NCI-H2227 (cell line): ENCODE data around the gene RHO.
"Not testable (repeated sequence)": the region's sequence is repeated elsewhere in the genome, so short reads cannot be mapped to it uniquely, and the experiment has no call there.

ENCODE experiments used
- DNase-seq: peaks from one replicate; lab custom pipeline; 2025; ENCODE audit not compliant: unreplicated experiment; lab: John Stamatoyannopoulos, UW

Gene RHO

DNA sequence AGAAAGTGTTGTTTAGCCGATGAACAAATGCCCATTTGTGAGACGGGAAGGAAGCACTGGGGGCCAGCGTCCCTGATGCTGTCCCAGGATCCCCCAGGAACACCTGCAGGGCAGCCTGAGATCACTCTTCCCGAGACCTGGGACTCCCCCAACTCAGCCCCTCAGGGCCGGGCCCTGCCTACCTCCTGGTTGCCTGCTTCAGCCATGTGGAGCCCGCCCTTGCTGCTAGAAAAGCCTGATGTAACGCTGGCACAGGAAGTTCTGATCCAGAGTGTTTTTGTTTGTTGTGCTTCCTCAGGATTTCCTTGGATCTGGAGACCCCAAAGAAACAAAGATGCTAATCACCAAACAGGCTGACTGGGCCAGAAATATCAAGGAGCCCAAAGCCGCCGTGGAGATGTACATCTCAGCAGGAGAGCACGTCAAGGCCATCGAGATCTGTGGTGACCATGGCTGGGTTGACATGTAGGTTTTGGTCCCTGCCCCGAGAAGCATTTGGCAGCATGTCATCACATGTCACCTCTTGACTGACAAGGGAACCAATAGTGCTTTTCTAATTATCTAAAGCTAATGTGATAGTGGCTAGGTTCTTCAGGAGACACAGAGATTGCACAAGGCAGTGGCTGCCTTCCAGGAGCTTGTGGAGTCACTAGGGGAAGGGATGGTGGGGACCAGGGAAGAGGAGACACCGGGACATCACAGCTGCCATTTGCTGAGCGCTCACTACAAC is 28.7 kb upstream of the RHO start:
- not testable (repeated sequence) for DNase-seq

- no peak for DNase-seq
Measured at GRCh38 chr3:129500334-129500658, 28.1 kb upstream of the RHO start.

DNA sequence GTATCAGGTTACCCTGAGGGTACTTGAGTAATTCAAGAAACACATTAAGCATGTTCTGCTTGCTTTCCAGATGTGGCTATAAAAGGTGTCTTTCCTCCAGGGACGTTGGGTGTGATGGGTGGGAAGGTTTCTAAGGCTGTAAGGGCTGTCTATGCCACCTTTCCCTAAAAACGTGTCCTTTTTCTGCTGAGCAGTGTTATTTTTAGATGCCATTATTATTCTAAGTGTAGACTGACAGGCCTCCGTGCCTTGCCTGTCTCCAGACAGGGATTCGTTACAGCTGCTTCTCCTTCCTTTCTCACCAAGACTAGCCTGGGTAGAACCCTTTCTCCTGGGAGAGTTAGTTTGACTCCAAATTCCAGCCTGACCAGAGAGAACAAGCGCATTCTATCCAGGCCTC is 26.8 kb upstream of the RHO start:
- no peak for DNase-seq

DNA sequence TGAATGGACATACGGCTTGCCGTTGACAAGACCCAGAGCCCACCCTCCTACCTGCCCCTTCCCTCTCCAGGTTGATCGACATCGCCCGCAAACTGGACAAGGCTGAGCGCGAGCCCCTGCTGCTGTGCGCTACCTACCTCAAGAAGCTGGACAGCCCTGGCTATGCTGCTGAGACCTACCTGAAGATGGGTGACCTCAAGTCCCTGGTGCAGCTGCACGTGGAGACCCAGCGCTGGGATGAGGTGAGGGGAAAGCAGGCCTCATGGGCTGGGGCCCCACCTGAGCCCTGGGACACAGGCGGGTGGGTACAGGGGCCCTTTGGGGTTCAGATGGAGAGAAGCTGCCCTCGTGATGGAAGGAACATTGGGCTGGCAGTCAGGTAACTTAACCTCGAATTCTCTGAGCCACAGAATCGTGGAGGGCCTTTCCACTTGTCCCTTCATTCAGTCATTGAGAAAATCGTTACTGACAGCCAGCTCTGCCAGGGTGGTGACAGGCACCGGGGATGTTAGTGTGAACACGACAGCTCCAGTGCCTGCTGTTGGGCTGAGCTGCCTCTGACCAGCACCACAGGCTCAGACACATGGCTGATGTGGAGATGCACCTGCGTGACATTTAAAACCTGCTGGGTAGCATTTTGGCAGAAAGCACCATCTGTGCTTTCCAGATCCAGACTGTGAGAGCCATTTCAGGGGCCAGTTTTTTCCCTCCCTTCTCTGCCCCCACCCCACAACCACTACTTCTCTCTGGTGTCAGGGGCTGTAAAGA is 25.6 kb upstream of the RHO start:
- peak; percentile 33 for DNase-seq

- DNase-seq: peak; percentile 38
Measured at GRCh38 chr3:129503471-129504291, 24.8 kb upstream of the RHO start.

- no peak for DNase-seq
Measured at GRCh38 chr3:129504471-129505100, 23.9 kb upstream of the RHO start.

- DNase-seq: peak; percentile 10
Measured at GRCh38 chr3:129505341-129505740, 23.1 kb upstream of the RHO start.

GRCh38 chr3:129506231-129506742 is 22.2 kb upstream of the RHO start:
- no peak for DNase-seq

DNA sequence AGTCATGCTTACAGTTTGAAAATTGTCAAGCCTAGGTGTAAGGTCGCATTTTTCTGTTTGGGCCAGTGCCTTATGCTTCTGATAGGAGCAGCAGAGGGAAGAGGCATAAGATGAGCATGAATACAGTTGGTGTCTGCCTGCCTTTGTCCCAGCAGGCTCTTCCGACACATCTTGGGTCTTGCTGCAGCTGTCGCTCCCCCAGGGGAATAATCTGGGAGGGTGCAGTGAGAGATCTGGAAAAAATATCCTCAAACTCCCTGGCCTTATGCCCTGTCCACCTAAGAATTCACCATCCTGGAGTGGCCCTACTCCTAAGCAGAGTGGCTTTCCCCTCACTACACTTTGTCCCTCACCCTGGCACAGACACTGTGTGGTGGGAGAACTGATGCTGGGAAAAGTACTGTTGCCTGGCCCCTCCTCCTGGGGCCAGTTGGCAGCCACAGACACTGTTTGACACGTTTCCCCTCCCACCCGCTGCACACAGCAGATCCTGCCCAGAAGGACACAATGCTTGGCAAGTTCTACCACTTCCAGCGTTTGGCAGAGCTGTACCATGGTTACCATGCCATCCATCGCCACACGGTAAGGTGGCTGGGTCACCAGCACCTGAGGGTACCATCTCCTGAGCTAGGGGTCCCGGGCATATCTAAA is 21.1 kb upstream of the RHO start:
- DNase-seq: no peak

DNA sequence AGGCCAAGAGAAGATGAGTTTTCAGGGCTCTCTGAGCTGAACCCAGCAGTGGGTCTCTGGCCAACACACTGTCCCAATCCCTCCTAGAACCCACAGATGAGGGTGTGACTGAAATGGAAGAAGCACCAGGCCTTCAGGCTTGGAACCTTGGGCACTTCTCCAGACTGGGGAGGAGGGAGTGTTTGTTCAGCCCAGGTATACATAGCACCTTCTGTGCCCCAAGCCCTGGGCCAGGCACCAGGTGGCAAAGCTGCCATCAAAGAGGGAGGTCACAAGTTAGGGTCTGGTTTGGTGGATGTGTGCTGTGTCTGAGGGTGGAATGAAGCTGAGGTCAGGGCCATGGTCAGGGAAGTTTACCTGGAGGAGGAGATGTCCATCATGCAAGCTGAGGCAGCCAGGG is 15.8 kb upstream of the RHO start:
- no peak for DNase-seq

DNA sequence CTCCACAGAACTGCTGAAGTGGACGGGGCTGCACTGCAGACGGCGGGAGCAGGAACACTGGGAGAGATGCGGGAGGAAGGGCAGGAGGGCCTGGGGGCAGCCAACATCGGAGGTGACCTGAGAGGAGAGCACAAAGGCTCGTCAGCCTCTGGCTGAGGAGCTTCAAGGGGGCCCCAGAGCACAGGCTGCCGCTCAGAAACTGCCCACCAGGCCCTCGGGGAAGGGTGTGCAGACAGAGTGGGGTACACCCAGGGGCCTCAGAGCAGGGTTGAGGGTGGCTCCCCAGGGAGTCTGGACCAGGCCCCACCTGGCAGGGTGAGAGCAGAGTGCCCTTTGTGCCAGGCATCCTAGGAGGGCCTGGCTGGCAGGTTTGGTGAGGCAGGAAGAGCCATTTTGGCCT is 14.7 kb upstream of the RHO start:
- DNase-seq: no peak

- DNase-seq: no peak
Measured at GRCh38 chr3:129514110-129514509, 14.3 kb upstream of the RHO start.

- DNase-seq: no peak
Measured at GRCh38 chr3:129514563-129514962, 13.9 kb upstream of the RHO start.

- DNase-seq: not testable (repeated sequence)
Measured at GRCh38 chr3:129515108-129515820, 13.2 kb upstream of the RHO start.

GRCh38 chr3:129515821-129516432 is 12.5 kb upstream of the RHO start:
- DNase-seq: not testable (repeated sequence)

DNA sequence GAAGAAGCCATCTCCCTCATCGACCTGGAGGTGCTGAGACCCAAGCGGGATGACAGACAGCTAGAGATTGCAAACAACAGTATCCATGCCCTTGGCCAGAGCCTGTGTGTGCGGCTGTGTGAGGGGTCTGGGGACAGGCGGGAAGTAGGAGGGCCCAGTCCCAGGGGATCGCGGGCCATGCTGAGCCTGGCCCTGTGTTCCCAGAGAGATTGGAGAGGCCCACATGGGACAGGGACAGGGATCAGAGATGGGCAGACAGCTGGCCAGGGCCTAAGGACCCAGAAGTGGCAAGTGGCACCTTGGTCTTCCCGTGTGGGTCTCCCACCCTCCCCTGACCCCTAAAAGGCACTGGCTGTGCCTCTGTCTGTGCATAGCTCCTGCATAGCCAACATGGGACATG is 10.9 kb upstream of the RHO start:
- no peak for DNase-seq

DNA sequence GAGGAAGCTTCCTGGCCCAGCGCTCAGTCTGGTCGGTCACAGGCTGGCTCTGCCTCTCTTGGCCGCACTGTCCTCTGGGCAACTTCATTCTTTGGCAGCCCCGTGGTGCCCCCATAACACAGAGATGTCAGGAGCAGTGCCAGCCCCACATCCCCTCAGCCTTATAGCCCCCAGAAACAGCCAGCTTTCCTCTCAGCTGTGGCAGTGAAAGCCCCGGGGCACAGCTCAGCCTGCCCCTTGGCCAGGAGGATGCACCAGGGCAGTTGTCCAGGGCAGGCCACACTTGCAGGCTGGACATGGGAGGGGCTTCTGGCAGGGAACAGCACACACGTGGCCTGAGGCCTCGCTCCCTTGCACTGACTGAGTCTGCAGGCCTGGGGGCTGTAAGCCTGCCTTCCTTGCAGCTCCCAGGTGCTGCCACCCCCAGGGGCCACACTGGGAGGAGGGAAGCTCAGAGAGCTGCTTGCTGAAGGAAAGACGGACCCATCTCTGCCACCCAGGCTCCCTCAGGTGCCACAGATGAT is 10.3 kb upstream of the RHO start:
- DNase-seq: no peak

GRCh38 chr3:129518581-129518980 is 9.9 kb upstream of the RHO start:
- no peak for DNase-seq

GRCh38 chr3:129519449-129519848 is 9.0 kb upstream of the RHO start:
- DNase-seq: no peak
